Gastroesophageal sphincter (tissue), 4 donors: Measurements from ENCODE around the gene RHOT1. TPM values are rescaled to one million over a fixed set of nuclear protein-coding genes. Genes with fewer than 3 reads are reported as not detected.

Source experiments
- ATAC-seq: fragments of 150-250 bp; one replicate; pipeline ENCODE4 v1.9.1; 2016; ENCODE audit warnings: mild to moderate bottlenecking, moderate library complexity
- H3K27ac ChIP-seq, 4 donors: fragments of 200-600 bp; sonication (generic) in 3 of 4; 1 replicate in 3 of 4; 2 replicates in 1 of 4; pipeline ENCODE4 v1.5.1; 2016 to 2019
- H3K27me3 ChIP-seq: fragments of 200-600 bp; sonication (generic); one replicate; pipeline ENCODE4 v1.5.1; 2019
- H3K36me3 ChIP-seq, 2 donors: fragments of 200-600 bp; sonication (generic); one replicate each; pipeline ENCODE4 v1.5.1; 2019; ENCODE audit warnings: control low read depth in 1 of 2
- H3K4me1 ChIP-seq, 3 donors: fragments of 200-600 bp; sonication (generic); 1 replicate in 2 of 3; 2 replicates in 1 of 3; pipeline ENCODE4 v1.5.1; 2016 to 2019; ENCODE audit warnings: control low read depth in 2 of 3
- H3K4me3 ChIP-seq, 2 donors: fragments of 200-600 bp; sonication (generic); one replicate each; pipeline ENCODE4 v1.5.1; 2019; ENCODE audit warnings: mild to moderate bottlenecking in 1 of 2, moderate library complexity in 1 of 2
- H3K9me3 ChIP-seq, 3 donors: fragments of 200-600 bp; sonication (generic); one replicate each; pipeline ENCODE4 v1.5.1; 2017 to 2019; ENCODE audit warnings: control low read depth in 2 of 3
- CTCF ChIP-seq, 4 experiments: fragments of 200-600 bp in 2 of 4; fragments of 450-650 bp in 2 of 4; sonication (generic) in 1 of 4; IDR thresholded peaks; one replicate each; pipeline ENCODE4 v1.5.1; 2017 to 2019; ENCODE audit warnings: antibody characterized with exemption in 4 of 4, mild to moderate bottlenecking in 2 of 4, moderate library complexity in 2 of 4
- EP300 ChIP-seq: sonication (generic); formaldehyde crosslinking; IDR thresholded peaks from one replicate; pipeline ENCODE4 v1.6.1; 2017; ENCODE audit warnings: antibody characterized with exemption, mild to moderate bottlenecking
- POLR2A ChIP-seq, 2 donors: fragments of 450-650 bp; IDR thresholded peaks; one replicate each; pipeline ENCODE4 v1.6.1; 2017; ENCODE audit warnings: antibody characterized with exemption in 2 of 2, mild to moderate bottlenecking in 2 of 2, moderate library complexity in 1 of 2
- POLR2AphosphoS5 ChIP-seq: sonication (generic); formaldehyde crosslinking; IDR thresholded peaks from one replicate; pipeline ENCODE4 v1.6.1; 2017; ENCODE audit warnings: antibody characterized with exemption
- WGBS, 2 donors: methylation state at CpG; one replicate each; pipeline ENCODE4 v1.1.5; 2018; ENCODE audit warnings: low coverage in 1 of 2; 5-methylcytosine and 5-hydroxymethylcytosine counted together
- total RNA-seq, 4 donors: library from RNA; depleted of rRNA; stranded (reverse); fragments of >200 nt; gene quantifications; one replicate each; pipeline ENCODE4 v1.1.0, GENCODE V29; 2016

The RHOT1 gene
- total RNA-seq, 4 donors from 2014 or later, result 34.4 to 58.3 (median 46.0) TPM

- 13 to 89% methylated on average over 1 of the region's 1 CpG for WGBS, 2 donors
- ATAC-seq, result no peak
Observed at GRCh38 chr17:32241640-32242039, 99.3 kb downstream of the RHOT1 start.

GRCh38 chr17:32249475-32249874 is 107.2 kb downstream of the RHOT1 start:
- no peak for ATAC-seq
- Histone ChIP-seq H3K27me3 (no peaks in the 10 kb centered on the region), H3K9me3 (no peaks in the 10 kb centered on the region), H3K4me3 (no peak overlapping the region), H3K4me1 (no peaks in the 10 kb centered on the region), H3K36me3 (no peaks in the 10 kb centered on the region), H3K27ac (no peak overlapping the region)
- 80 to 95% methylated on average over 3 of the region's 3 CpGs for WGBS, 2 donors
- no peak for TF ChIP-seq POLR2A (IDR thresholded peaks at IDR 0.05)
- TF ChIP-seq EP300, result no peak
- no peak for TF ChIP-seq POLR2AphosphoS5

More at GRCh38 chr17:32241640-32242039, 99.3 kb downstream of the RHOT1 start:
- Histone ChIP-seq H3K4me3 (no peak overlapping the region), H3K4me1 (peaks cover 0 to 13% (median 0%) of the 10 kb centered on the region in 3 donors), H3K36me3 (no peaks in the 10 kb centered on the region), H3K27me3 (no peaks in the 10 kb centered on the region), H3K9me3 (no peaks in the 10 kb centered on the region), H3K27ac (no peak overlapping the region)
- no peak for TF ChIP-seq POLR2AphosphoS5

GRCh38 chr17:32253117-32253611 is 110.9 kb downstream of the RHOT1 start:
- no peak for TF ChIP-seq EP300
- TF ChIP-seq POLR2AphosphoS5, result peak; percentile 28
- no peak for TF ChIP-seq POLR2A (IDR thresholded peaks at IDR 0.05)
- TF ChIP-seq CTCF (IDR thresholded peaks at IDR 0.05), result peak; percentile 91 to 95 (median 92)
- no peak overlapping the region for H3K27ac ChIP-seq
- ATAC-seq, result peak; percentile 86
- no peak overlapping the region for H3K4me3 ChIP-seq
- no peaks in the 10 kb centered on the region for H3K9me3 ChIP-seq
- no peaks in the 10 kb centered on the region for H3K36me3 ChIP-seq
- H3K4me1 ChIP-seq, result peaks cover 0 to 8% (median 0%) of the 10 kb centered on the region in 3 donors
- H3K27me3 ChIP-seq, result no peaks in the 10 kb centered on the region
- 66% methylated on average over 12 of the region's 12 CpGs; no CpG with 5 or more reads in 1 of the 2 donors for WGBS, 2 donors

- no peaks in the 10 kb centered on the region for H3K36me3 ChIP-seq
- no peak for TF ChIP-seq POLR2A (IDR thresholded peaks at IDR 0.05)
- TF ChIP-seq CTCF (IDR thresholded peaks at IDR 0.05), result no peak
- TF ChIP-seq POLR2AphosphoS5, result no peak
- TF ChIP-seq EP300, result no peak
- no peak overlapping the region for H3K27ac ChIP-seq
- H3K27me3 ChIP-seq, result no peaks in the 10 kb centered on the region
- no peak overlapping the region for H3K4me3 ChIP-seq
- H3K9me3 ChIP-seq, result no peaks in the 10 kb centered on the region
- WGBS, 2 donors, result 47 to 58% methylated on average over 5 to 9 of the region's 9 CpGs
- H3K4me1 ChIP-seq, result peaks cover 0 to 8% (median 0%) of the 10 kb centered on the region in 3 donors
- ATAC-seq, result no peak
Observed at GRCh38 chr17:32256012-32256700, 113.9 kb downstream of the RHOT1 start.

- peaks cover 0 to 8% (median 0%) of the 10 kb centered on the region in 3 donors for H3K4me1 ChIP-seq
- no peaks in the 10 kb centered on the region for H3K36me3 ChIP-seq
- no peaks in the 10 kb centered on the region for H3K27me3 ChIP-seq
- TF ChIP-seq EP300 (no peak), POLR2AphosphoS5 (no peak), POLR2A (IDR thresholded peaks at IDR 0.05) (no peak), CTCF (IDR thresholded peaks at IDR 0.05) (no peak)
- ATAC-seq, result no peak
- 80% methylated on average over 1 of the region's 9 CpGs; no CpG with 5 or more reads in 1 of the 2 donors for WGBS, 2 donors
- H3K4me3 ChIP-seq, result no peak overlapping the region
- no peak overlapping the region for H3K27ac ChIP-seq
- H3K9me3 ChIP-seq, result no peaks in the 10 kb centered on the region
Observed at GRCh38 chr17:32256701-32257019, 114.4 kb downstream of the RHOT1 start.
